Mucosa of descending colon (tissue), 3 donors: ENCODE measurements around the gene RNPC3. TPM values are rescaled to one million over a fixed set of nuclear protein-coding genes. Genes with fewer than 3 reads are reported as not detected.
"Not testable (repeated sequence)": the region's sequence is repeated elsewhere in the genome, so short reads cannot be mapped to it uniquely, and the experiment has no call there.

Source experiments
- ATAC-seq: fragments of 200-7000 bp; cut with Tn5 transposase; one replicate; pipeline ENCODE4 v1.9.1; 2020; ENCODE audit warnings: mild to moderate bottlenecking, moderate library complexity
- DNase-seq, 3 donors: peaks; one replicate each; pipeline ENCODE4 v3.0.0-alpha.2; 2020
- H3K36me3 ChIP-seq: fragments of 200-600 bp; one replicate; pipeline ENCODE4 v1.8.0; 2021; ENCODE audit warnings: low read depth, mild to moderate bottlenecking
- H3K4me1 ChIP-seq: fragments of 200-600 bp; one replicate; pipeline ENCODE4 v1.8.0; 2021; ENCODE audit warnings: low read depth, mild to moderate bottlenecking
- H3K4me3 ChIP-seq: fragments of 200-600 bp; one replicate; pipeline ENCODE4 v1.8.0; 2021; ENCODE audit warnings: mild to moderate bottlenecking
- H3K9me3 ChIP-seq: fragments of 200-600 bp; one replicate; pipeline ENCODE4 v1.8.0; 2021; ENCODE audit warnings: mild to moderate bottlenecking
- CTCF ChIP-seq: fragments of 200-600 bp; IDR thresholded peaks from one replicate; pipeline ENCODE4 v1.8.0; 2022; ENCODE audit warnings: antibody characterized with exemption, mild to moderate bottlenecking
- intact Hi-C, 2 donors: fragments of 100-400 bp; cut with DNase I in 1 of 2; cut with micrococcal nuclease in 1 of 2; formaldehyde crosslinking; loops; one replicate each; pipeline versions ENCODE4 v1.11.0 to v1.11.1; 2022; cut with DNase I, micrococcal nuclease
- total RNA-seq, 3 donors: library from RNA; stranded (reverse); fragmentation: NEBNext Ultra II Directional in 2 of 3; extraction: Animal tissue kit (Norgen Biotek cat#: 25700) in 2 of 3; gene quantifications; one replicate each; pipeline versions ENCODE4 v1.2.1 to v1.2.4, GENCODE V29; 2021 to 2023
- donor health status: DM: no; HTN: no; CAD: no; lungs with moderate emphysema.
- donor health status: DM: no; HTN: no; CAD: no.
- donor health status: DM: no; HTN: yes; CAD: no.

The RNPC3 gene
- total RNA-seq, 3 donors from 2014 or later = 25.0 to 37.4 (median 32.2) TPM

- H3K9me3 ChIP-seq = no peaks in the 10 kb centered on the region
- no peak for TF ChIP-seq CTCF
- ATAC-seq = no peak
- no peaks in the 10 kb centered on the region for H3K36me3 ChIP-seq
- no peaks in the 10 kb centered on the region for H3K4me1 ChIP-seq
- no peak for DNase-seq
- intact Hi-C loops = no loop called here
- H3K4me3 ChIP-seq = no peak overlapping the region
Measured at GRCh38 chr1:103583887-103584286, 58.4 kb downstream of the RNPC3 start.

- ATAC-seq (no peak), DNase-seq (no peak)
- intact Hi-C loops = no loop called here
- TF ChIP-seq CTCF = no peak
- H3K4me1 ChIP-seq = no peaks in the 10 kb centered on the region
- H3K36me3 ChIP-seq = no peaks in the 10 kb centered on the region
- H3K4me3 ChIP-seq = no peak overlapping the region
- no peaks in the 10 kb centered on the region for H3K9me3 ChIP-seq
Measured at GRCh38 chr1:103584537-103584936, 59.0 kb downstream of the RNPC3 start.

GRCh38 chr1:103602740-103603139 is 77.2 kb downstream of the RNPC3 start:
- H3K4me1 ChIP-seq, H3K36me3 ChIP-seq, DNase-seq, intact Hi-C loops, H3K4me3 ChIP-seq, H3K9me3 ChIP-seq, ATAC-seq: not testable (repeated sequence)

Other genes starting within 250 kb of the RNPC3 start
- 10 to 100 TPM; 11.6 to 31.6 (median 21.2) TPM for gene AMY2B, start 45.9 kb downstream of the RNPC3 start, total RNA-seq
- gene AMY2A, start 91.7 kb downstream of the RNPC3 start, total RNA-seq = under 1 TPM in 1 of 3 donors, not detected in 2; 0.76 TPM
- not detected for gene AMY1A, start 130.1 kb downstream of the RNPC3 start, total RNA-seq
- gene AMY1B, start 170.5 kb downstream of the RNPC3 start, total RNA-seq = not detected
- not detected for gene AMY1C, start 224.2 kb downstream of the RNPC3 start, total RNA-seq